ENCODE measurements around the gene NRM.

GRCh38 chr6:30719791-30720737 lies 29.3 kb upstream of the NRM start, which contains the start of gene TUBB:
- TF ChIP-seq, protein P1, sequence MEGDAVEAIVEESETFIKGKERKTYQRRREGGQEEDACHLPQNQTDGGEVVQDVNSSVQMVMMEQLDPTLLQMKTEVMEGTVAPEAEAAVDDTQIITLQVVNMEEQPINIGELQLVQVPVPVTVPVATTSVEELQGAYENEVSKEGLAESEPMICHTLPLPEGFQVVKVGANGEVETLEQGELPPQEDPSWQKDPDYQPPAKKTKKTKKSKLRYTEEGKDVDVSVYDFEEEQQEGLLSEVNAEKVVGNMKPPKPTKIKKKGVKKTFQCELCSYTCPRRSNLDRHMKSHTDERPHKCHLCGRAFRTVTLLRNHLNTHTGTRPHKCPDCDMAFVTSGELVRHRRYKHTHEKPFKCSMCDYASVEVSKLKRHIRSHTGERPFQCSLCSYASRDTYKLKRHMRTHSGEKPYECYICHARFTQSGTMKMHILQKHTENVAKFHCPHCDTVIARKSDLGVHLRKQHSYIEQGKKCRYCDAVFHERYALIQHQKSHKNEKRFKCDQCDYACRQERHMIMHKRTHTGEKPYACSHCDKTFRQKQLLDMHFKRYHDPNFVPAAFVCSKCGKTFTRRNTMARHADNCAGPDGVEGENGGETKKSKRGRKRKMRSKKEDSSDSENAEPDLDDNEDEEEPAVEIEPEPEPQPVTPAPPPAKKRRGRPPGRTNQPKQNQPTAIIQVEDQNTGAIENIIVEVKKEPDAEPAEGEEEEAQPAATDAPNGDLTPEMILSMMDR (IDR thresholded peaks at IDR 0.05; ENCODE audit: poor library complexity, severe bottlenecking), result peak; percentile 24
- TF ChIP-seq EP300 (conservative IDR thresholded peaks at IDR 0.05; ENCODE audit: poor library complexity, severe bottlenecking) (no peak), EZH2 (IDR thresholded peaks at IDR 0.05; ENCODE audit: borderline replicate concordance, insufficient read depth, low read length, poor library complexity, severe bottlenecking) (no peak), TAF1 (IDR thresholded peaks at IDR 0.05; ENCODE audit: low read depth) (peak; percentile 95), POLR2AphosphoS5 (IDR thresholded peaks at IDR 0.05) (peak; percentile 99)
